ENCODE data around the gene BBLN. TPM values are rescaled to one million over a fixed set of nuclear protein-coding genes. Genes with fewer than 3 reads are reported as not detected.
A peak's percentile ranks its signal among the peaks of the same experiment; 100 is the strongest.

BBLN gene
- total RNA-seq, 1 experiment from 2014 or later = 154 TPM

DNA sequence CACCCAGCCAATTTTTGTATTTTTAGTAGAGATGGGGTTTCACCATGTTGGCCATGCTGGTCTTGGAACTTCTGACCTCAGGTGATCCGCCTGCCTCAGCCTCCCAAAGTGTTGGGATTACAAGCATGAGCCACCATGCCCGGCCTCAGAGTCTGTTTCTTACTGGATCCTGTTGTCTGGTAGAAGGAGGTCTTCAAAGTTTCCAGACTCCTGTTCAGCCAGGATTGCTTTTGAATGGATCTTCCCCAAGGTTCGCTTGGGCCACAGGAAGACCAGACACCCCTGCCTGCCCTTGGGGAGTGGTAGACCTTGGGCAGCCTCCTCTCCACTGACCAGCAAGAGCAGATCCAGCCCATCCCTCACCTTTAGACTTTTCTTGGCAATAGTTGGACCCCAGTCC lies 18.5 kb upstream of the BBLN start:
- H3K4me2 ChIP-seq = 0 out of 2 replicates have a peak overlapping the region, but pooled peaks have one; percentile 72
- H3K9me2 ChIP-seq (ENCODE audit: insufficient read depth) = no peaks in the 10 kb centered on the region
- BruUV-seq (replicated peaks) = no TSS peak
- H2AFZ ChIP-seq = no peak overlapping the region
- peaks cover 7% of the 10 kb centered on the region; the same call in 1 of the 2 replicates for H3K79me2 ChIP-seq (ENCODE audit: low read depth)
- H4K20me1 ChIP-seq (ENCODE audit: insufficient read depth) = no peaks in the 10 kb centered on the region
- H3K36me3 ChIP-seq (ENCODE audit: low read depth) = no peaks in the 10 kb centered on the region
- peaks cover 52% of the 10 kb centered on the region for H3F3A ChIP-seq (ENCODE audit: insufficient read depth, low read depth)
- intact Hi-C loops (cut with micrococcal nuclease; ENCODE audit: unreplicated experiment) = no loop called here
- ChIA-PET POLR2A (ENCODE audit: unreplicated experiment) (no interaction called here), CTCF (no interaction called here)
- peak overlapping the region; percentile 87; the same call in 1 of the 2 replicates for H3K27ac ChIP-seq
- no peak for TF ChIP-seq EZH2 (IDR thresholded peaks at IDR 0.05; ENCODE audit: low read depth)
- no peak overlapping the region for H3K4me3 ChIP-seq
- no peaks in the 10 kb centered on the region for H3K27me3 ChIP-seq (ENCODE audit: insufficient read depth, low read depth)
- peaks cover 68% of the 10 kb centered on the region for H3K4me1 ChIP-seq (replicated peaks; ENCODE audit: insufficient read depth)
- no peak for DNase-seq
- H3K9me3 ChIP-seq (ENCODE audit: insufficient read depth, low read depth) = no peaks in the 10 kb centered on the region

DNA sequence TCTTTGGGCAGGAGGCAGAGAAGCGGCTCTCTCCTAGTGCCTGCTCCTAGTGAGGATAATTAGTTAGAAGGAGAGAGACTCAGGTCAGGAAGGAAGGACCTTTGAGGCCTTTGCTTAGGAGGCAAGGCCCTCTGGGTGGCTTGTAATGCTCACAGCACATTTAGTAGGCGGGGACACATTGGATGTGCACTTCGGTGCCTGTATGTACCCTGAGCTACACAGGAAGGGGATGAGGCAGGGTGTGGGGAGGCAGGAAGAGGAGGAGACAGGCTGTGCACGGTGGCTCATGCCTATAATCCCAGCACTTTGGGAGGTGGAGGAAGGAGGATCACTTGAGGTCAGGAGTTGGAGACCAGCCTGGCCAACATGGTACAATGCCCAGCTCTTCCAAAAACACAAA lies 18.0 kb upstream of the BBLN start:
- Histone ChIP-seq H2AFZ (no peak overlapping the region), H4K20me1 (ENCODE audit: insufficient read depth) (no peaks in the 10 kb centered on the region), H3K79me2 (ENCODE audit: low read depth) (peaks cover 12% of the 10 kb centered on the region; the same call in 1 of the 2 replicates), H3K27me3 (ENCODE audit: insufficient read depth, low read depth) (no peaks in the 10 kb centered on the region), H3K4me1 (replicated peaks; ENCODE audit: insufficient read depth) (peaks cover 68% of the 10 kb centered on the region), H3K4me2 (peak overlapping the region; percentile 72; the same call in 1 of the 2 replicates), H3F3A (ENCODE audit: insufficient read depth, low read depth) (peaks cover 52% of the 10 kb centered on the region), H3K9me2 (ENCODE audit: insufficient read depth) (no peaks in the 10 kb centered on the region), H3K27ac (peak overlapping the region; percentile 87), H3K36me3 (ENCODE audit: low read depth) (no peaks in the 10 kb centered on the region), H3K9me3 (ENCODE audit: insufficient read depth, low read depth) (no peaks in the 10 kb centered on the region), H3K4me3 (no peak overlapping the region)
- no peak for TF ChIP-seq EZH2 (IDR thresholded peaks at IDR 0.05; ENCODE audit: low read depth)
- TF ChIP-seq, protein P1, sequence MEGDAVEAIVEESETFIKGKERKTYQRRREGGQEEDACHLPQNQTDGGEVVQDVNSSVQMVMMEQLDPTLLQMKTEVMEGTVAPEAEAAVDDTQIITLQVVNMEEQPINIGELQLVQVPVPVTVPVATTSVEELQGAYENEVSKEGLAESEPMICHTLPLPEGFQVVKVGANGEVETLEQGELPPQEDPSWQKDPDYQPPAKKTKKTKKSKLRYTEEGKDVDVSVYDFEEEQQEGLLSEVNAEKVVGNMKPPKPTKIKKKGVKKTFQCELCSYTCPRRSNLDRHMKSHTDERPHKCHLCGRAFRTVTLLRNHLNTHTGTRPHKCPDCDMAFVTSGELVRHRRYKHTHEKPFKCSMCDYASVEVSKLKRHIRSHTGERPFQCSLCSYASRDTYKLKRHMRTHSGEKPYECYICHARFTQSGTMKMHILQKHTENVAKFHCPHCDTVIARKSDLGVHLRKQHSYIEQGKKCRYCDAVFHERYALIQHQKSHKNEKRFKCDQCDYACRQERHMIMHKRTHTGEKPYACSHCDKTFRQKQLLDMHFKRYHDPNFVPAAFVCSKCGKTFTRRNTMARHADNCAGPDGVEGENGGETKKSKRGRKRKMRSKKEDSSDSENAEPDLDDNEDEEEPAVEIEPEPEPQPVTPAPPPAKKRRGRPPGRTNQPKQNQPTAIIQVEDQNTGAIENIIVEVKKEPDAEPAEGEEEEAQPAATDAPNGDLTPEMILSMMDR (conservative IDR thresholded peaks at IDR 0.05) = no peak
- intact Hi-C loops (cut with micrococcal nuclease; ENCODE audit: unreplicated experiment) = no loop called here
- BruUV-seq (replicated peaks) = no TSS peak
- ChIA-PET CTCF (no interaction called here), POLR2A (ENCODE audit: unreplicated experiment) (no interaction called here)
- no peak for DNase-seq

DNA sequence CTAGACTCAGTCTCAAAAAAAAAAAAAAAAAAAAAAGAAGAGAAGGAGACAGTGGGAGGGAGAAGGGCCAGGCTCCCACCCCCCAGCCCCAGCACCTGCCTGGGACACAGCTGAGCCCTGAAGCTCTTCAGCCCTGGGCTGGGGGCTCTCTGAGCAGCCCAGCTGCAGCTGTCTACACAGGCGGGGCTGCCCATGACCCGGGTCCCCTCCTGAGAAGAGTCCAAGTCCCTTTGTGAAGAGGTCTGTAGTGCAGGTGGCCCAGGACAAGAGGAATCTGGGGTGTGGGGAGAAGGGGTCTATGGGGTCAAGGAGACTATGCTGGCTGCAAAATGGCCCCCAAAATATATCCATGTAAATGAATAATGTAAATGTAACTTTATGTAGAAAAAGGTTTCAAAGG lies 17.5 kb upstream of the BBLN start:
- H3F3A ChIP-seq (ENCODE audit: insufficient read depth, low read depth) = peaks cover 51% of the 10 kb centered on the region
- peaks cover 16% of the 10 kb centered on the region; the same call in 1 of the 2 replicates for H3K79me2 ChIP-seq (ENCODE audit: low read depth)
- no peak overlapping the region for H2AFZ ChIP-seq
- no peak overlapping the region for H3K4me3 ChIP-seq
- H3K36me3 ChIP-seq (ENCODE audit: low read depth) = no peaks in the 10 kb centered on the region
- no peaks in the 10 kb centered on the region for H4K20me1 ChIP-seq (ENCODE audit: insufficient read depth)
- H3K27me3 ChIP-seq (ENCODE audit: insufficient read depth, low read depth) = no peaks in the 10 kb centered on the region
- H3K4me2 ChIP-seq = peak overlapping the region; percentile 72
- peaks cover 68% of the 10 kb centered on the region for H3K4me1 ChIP-seq (replicated peaks; ENCODE audit: insufficient read depth)
- DNase-seq = no peak
- CTCF ChIA-PET = interaction anchor here (0.6 to 0.7 kb wide), 2 partner anchors 98 to 268 kb away, joined by 4 to 7 read pairs; no protein-coding TSS in a partner anchor
- POLR2A ChIA-PET (ENCODE audit: unreplicated experiment) = interaction anchor here (0.7 kb wide), 1 partner anchor 18 kb away, joined by 15 read pairs; the partner anchor contains the start of gene BBLN
- BruUV-seq (replicated peaks) = no TSS peak
- peak overlapping the region; percentile 87 for H3K27ac ChIP-seq
- intact Hi-C loops (cut with micrococcal nuclease; ENCODE audit: unreplicated experiment) = no loop called here
- TF ChIP-seq, protein P1 (conservative IDR thresholded peaks at IDR 0.05) = no peak
- TF ChIP-seq EZH2 (IDR thresholded peaks at IDR 0.05; ENCODE audit: low read depth) = no peak
- no peaks in the 10 kb centered on the region for H3K9me2 ChIP-seq (ENCODE audit: insufficient read depth)
- H3K9me3 ChIP-seq (ENCODE audit: insufficient read depth, low read depth) = no peaks in the 10 kb centered on the region

Measured in PC-9 (cell line).